NCI-H510A treated with DMSO at 0.1 percent for 48 hours (cell line): ENCODE results near the gene RNF13.

Experiments used
- DNase-seq: peaks from one replicate; lab custom pipeline; 2025; lab: John Stamatoyannopoulos, UW

The RNF13 gene

GRCh38 chr3:149992416-149993058, 179.5 kb downstream of the RNF13 start:
- no peak for DNase-seq

- no peak for DNase-seq
Measured at GRCh38 chr3:149998946-149999345, 185.9 kb downstream of the RNF13 start.

- no peak for DNase-seq
Measured at GRCh38 chr3:149999421-149999820, 186.4 kb downstream of the RNF13 start.

- no peak for DNase-seq
Measured at GRCh38 chr3:150000641-150001040, 187.6 kb downstream of the RNF13 start.

- no peak for DNase-seq
Measured at GRCh38 chr3:150005243-150006112, 192.5 kb downstream of the RNF13 start.

GRCh38 chr3:150006794-150007193, 193.8 kb downstream of the RNF13 start:
- DNase-seq = no peak
